ENCODE measurements around the gene C2CD4A.

Gene C2CD4A

DNA sequence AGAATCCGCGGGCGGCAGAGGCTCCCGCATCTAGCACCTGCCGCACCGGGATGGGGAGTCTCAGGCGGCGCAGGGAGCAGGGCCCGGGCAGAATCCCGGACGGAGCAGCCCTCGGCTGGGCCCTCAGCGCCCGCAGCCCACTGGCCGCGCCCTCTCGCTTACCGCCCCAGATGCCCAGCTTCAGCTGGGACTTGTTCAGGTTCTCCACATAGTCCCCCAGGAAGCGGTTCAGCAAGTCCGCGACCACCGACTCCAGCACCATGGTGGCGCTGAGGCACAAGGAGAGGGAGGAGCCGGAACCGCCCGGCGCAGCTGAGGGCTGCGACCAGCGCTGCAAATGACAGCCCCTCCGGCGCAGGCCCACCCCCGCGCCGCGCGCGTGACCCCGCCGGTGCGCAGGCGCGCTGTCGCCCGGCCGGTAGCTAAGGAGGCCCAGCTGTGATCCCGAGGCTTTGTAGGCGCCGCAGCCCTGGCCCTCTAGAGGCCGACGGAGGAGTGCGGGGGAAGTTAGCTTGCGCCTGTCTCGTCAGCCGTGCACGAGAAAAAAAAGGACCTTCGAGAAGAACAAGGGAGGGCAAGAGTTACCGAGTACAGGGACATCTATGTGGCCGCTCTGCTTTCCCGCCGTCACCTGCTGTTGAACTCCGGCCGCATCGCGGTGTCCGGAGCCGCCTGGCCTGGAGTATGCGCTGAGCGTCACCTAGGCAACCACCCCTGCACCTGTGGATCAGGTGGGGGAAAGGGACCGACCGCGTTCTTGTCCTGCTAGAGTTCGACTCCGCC lies 6.5 kb upstream of the C2CD4A start, which contains the start of gene VPS13C:
Gene VPS13C, minus strand, starts transcription at position 335 of the 783 bp plus-strand sequence. Its CDS starts 73 bp downstream, at position 262.
- peak; percentile 71 for DNase-seq (ENCODE audit: low read depth)

DNA sequence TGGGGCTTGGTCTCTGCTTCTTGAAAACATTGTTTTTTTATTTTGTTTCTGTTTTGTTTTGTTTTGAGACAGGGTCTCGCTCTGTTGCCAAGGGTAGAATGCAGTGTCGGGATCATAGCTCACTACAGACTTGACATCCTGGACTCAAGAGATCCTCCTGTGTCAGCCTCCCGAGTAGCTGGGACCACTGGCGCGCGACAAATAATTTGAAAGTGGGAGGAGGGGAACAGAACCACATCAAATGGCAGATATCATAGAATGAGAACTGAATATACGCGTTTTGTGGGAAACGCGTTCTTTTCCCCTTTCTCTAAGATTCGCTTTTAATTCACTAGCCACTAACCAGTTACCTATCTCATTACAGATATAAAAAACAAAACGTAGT lies 5.9 kb upstream of the C2CD4A start:
- no peak for DNase-seq (ENCODE audit: low read depth)

DNA sequence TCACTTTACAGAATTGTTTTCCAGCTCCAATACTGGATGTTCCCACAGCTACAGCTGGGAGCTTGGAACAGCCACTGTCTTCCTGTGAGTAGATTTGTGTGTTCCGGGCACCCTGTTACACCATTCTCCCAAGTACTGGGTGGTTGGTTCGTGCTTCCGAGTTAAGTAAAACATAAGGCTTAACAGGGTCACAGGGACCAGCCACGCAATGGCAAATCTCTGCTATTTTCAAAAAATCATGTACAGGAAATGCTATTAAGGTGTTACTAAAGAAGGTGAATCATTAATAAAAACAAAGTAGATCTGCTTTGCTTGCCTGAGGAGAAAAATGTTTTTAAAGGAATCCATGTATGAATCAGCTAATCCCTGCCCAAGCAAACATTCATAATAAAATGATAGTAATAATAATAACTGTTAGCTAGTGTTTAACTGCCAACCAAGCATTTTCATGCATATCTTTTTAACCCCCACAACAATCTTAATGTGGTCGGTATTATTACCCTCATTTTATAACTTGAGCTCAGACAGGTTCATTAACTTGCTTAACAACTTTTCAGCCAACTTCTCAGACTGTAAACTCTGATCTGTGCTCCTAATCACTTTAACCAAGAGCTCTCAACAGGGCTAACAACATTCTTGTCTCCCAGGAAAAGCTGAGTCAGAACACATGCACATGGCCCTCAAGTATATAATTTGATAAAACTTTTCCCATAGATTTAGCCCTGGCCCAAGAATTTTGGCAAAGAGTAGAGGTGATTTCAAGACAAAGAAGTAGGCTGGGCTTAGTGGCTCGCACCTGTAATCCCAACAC lies 2.7 kb upstream of the C2CD4A start:
- no peak for DNase-seq (ENCODE audit: low read depth)

DNA sequence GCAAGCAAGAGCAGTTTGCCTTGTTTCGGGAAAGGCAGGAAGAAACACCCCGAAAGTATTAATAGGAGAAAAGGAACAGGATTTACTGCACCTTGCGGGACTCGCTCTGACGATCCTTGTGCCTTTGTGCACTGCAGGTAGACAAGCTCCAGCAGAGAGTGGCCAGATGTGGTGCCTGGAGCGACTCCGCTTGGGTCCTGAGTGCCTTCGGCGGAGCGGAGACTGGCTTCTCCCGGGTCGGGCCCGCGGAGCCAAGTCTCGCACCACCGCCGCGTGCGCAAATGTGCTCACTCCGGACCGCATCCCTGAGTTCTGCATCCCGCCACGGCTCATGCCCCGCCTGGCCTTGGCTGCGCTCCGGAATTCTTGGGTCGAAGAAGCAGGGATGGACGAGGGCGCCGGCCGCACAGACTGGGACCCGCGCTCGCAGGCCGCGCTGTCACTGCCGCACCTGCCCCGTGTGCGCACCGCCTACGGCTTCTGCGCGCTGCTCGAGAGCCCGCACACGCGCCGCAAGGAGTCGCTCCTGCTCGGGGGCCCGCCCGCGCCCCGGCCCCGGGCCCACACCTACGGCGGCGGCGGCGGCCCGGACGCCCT lies 769 bp downstream of the C2CD4A start:
- DNase-seq (ENCODE audit: low read depth): no peak

DNA sequence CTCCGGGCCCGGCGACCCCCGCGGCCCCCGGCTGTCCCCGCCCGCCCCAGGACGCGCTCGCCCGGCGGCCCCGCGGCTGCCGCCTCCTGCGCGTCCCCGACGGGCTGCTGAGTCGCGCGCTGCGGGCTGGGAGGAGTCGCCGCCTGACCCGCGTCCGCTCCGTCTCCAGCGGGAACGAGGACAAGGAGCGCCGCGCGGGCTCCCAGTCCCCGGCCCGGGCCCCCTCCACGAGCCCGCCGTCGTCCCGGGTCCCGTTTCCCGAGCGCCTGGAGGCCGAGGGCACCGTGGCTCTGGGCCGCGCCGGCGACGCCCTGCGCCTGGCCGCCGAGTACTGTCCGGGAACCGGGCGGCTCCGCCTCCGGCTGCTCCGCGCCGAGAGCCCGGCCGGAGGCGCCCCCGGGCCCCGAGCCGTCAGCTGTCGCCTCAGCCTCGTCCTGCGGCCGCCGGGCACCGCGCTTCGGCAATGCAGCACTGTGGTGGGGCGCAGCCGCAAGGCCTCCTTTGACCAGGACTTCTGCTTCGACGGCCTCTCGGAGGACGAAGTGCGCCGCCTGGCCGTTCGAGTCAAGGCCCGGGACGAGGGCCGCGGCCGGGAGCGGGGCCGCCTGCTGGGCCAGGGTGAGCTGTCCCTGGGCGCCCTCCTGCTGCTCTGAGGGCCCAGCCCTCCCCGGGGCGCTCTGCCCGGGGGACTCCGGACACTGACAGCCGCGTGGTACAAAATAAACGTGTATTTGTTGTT lies 1.5 kb downstream of the C2CD4A start:
- DNase-seq (ENCODE audit: low read depth): no peak

DNA sequence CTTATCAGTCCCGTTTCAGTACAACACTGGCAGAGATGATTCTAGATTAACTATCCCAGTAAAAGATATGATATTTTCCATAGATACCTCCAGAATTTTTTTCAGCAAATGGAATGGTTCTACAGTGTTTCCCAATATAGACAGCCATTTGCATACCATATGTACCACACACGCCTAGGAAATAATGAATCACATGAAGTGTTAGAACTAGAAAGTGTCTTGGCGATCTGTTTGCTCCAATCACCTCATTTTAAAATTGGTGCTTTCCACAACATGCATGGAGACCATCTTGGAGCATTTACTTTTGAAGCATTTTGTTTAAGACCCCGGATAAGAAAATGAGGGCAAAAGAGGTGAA lies 2.0 kb downstream of the C2CD4A start:
- no peak for DNase-seq (ENCODE audit: low read depth)

DNA sequence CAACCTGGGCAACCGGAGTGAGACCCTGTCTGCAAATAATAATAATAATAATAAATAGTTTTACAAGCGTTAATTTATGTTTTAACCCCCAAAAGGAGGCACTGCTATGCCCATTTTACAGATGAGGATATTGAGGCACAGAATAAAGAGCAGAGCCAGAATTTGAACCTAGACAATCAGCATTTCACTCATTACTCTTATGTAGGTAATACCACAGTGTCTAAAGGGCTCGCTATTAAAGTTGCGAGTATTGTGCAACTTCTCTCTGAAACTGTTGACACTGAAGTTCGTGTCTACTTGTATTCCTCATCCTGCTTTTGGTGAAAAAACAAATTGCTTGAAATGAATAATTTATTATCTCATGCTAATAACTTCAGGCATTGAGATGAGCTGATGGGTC lies 2.8 kb downstream of the C2CD4A start:
- no peak for DNase-seq (ENCODE audit: low read depth)

DNA sequence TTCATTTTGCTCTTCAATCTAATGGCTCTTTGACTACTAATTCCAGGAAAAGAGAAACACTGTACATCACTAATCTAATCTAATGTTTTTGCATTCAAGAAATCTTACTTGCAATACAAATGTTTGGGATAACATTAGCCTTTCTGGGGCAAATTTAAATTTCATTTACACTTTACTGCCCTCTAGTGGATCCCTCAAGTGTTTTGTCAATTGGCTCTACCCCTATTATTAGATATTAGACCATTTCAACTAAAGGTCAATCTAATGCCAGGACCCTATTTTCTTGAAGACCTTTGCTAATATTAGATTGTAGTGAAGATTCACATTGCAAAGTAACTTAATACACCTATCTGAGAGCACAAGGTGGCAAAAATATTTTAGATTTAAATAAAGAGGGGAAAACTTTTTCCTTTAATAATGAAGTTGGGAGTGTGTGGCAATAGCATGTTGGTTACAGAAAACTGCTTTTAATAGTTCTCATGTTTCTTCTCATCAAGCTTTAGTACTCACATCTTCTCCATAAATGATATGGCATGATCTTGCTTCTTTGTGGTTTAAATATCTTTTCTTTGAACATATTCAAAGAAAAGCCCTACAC lies 5.0 kb downstream of the C2CD4A start:
- no peak for DNase-seq (ENCODE audit: low read depth)

DNA sequence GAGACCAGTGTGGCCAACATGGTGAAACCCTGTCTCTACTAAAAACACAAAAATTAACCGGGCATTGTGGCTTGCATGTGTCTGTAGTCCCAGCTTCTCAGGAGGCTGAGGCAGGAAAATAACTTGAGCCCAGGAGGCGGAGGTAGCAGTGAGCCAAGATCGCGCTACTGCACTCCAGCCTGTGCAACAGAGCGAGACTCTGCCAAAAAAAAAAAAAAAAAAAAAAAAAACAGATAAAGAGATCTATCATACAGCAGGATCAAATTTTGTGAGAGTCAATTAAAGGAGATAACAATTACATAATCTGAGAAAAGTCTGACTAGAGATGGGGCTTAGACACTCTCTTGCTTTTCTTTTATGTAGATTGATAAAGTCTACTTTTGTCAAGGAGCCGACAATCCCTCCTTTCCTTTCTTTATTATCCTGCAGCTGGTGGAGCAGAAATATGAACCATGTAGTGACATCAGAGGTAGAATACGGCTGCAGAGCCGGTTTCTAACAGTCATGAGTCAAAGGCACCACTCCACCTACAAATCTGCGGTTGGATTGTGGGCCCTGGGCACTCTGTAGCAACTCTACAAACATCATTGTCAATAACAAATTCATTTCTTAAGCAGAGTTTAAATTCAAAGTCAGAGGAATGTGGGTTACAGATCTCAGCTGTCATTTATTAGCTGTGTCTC lies 9.0 kb downstream of the C2CD4A start:
- no peak for DNase-seq (ENCODE audit: low read depth)

DNA sequence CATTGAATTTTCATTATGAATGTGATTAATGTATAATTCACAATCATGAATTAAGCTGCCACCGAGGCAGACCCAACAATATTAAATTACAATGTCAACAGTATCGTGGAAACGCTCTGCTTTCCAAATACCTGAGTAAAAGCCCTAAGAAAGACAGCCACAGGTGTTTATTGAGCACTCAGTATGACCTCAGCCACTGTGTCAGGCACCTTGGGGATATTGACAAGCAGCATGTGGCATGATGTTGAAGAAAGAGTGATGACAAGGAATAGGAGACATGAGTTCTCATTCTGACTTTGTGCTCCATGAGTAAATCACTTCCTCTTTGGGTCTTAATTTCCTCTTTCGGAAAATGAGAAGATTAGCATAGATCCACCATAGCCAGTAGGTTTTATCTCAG lies 12.8 kb downstream of the C2CD4A start:
- DNase-seq (ENCODE audit: low read depth): no peak

DNA sequence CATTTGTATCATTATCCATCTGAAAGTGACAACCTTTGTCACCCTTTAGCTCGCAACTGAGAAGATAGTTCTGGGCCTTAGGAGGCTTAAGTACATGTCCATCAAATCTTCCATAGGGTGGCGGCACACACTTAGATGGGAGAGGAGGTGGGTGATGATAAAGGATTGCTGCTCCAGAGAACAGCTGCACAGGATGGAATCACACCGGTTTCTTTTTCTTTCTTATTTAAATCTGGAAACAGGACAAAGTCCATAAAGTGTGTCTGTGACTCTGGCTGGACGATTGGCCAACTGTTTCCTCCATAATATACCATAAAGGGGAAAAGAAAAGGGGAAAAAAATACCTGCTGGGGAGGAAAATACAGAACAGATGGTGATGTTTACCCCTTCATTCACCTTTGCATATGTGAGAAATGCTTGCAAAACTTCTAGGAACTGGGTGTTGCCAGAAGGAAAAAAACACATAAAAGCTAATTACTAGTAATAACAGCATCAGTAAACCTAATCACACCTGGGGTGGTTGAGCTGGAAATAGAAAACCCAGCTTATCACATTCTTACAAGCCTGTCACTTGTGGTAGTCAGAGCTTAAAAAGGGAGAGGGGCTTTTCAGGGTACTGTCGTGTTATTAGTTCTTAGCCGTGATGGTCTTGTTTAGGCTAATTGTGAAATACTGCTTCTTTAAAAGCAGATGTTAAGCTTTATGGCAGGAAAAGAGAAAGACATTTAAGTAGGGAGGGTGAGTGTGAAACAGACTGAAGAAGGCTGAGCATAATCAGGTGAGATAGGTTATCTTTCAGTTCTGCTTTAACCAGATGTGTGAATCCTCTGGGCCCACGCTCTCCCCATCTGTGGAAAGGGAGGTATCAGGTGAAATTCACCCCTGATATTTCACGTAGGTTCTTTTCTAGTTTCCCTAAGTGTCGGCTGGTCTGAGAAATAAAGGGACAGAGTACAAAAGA lies 16.7 kb downstream of the C2CD4A start:
- no peak for DNase-seq (ENCODE audit: low read depth)

DNA sequence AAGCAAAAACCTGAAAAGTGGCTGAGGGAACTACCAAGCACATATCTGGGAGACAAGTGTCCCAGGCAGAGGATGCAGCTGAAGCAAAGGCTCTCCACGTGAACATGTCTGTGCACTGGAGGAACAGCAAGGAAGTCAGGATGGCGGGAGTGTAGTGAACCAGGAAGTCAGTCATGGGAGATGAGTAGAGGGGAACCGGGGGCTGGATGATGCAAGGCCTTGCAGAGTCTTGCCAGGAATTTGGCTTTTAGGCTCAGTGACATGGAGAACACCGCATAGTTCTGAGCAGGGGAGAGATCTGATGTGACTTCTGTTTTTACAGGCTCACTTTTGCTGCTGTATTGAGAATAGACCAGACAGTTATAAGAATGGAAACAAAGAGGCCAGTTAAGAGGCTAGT lies 19.0 kb downstream of the C2CD4A start:
- no peak for DNase-seq (ENCODE audit: low read depth)

DNA sequence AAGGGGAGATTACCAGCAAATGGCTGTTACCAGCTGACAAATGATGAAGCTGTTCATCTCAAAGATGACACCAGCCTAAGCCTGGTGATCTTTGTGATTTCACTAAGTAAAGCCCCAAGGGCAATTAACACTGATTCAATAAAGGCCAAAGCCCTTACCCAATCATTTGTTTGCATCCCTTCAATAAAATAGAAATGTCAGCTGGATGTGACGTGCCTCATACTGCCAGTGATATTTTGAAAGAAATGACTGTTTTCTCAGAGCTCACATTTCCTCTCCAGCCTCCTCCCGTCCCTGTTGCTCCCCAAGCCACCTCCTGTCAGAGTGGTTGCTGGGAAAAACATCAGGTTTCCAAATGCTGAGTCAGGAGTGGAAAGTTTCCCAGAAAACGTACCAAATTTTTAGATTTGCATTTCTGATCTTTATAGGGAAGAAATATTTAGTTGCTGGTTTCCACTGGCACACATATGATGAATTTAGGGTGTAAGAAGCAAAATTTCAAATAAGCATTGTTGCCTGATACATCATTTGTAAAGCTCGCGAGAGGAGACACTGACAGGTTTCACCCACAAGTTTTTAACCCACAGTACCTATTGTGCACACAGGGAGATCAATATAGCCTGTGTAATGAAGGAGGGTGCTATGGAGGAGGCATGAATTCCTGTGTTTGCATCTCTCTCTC lies 21.0 kb downstream of the C2CD4A start:
- no peak for DNase-seq (ENCODE audit: low read depth)

DNA sequence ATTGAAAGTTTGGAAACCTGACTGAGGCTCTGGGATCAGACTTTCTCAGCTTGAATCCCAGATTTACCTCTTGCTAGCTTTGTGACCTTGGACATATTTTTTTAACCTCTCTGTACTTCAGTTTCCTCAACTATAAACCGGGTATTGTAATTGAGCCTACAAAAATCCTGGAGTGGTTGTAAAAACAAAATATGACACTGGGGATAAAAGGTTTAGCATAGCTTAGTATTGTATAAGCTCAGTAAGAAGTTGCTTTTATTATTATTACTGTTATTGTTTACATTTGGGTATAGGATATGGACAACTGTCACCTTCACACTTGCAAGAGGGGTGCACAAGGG lies 21.5 kb downstream of the C2CD4A start:
- no peak for DNase-seq (ENCODE audit: low read depth)

DNA sequence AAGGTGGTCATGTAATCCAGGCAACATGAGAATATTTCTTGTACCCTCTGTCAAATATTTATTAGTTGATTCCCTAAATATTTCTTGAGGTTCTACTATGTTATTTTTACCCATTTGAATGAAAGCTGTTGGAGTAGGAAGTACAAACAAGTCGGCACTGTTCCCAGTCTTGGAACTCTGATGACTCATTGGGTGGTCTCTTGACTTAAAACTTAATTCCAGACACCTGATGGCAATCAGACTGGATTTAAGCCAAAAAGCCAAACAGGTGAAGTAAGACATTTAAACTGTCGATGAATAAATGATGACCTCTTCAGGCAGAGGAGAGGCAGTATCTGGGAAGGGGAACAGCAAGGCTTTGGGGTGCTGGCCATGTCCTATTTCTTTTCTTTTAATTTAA lies 22.8 kb downstream of the C2CD4A start:
- DNase-seq (ENCODE audit: low read depth): no peak

DNA sequence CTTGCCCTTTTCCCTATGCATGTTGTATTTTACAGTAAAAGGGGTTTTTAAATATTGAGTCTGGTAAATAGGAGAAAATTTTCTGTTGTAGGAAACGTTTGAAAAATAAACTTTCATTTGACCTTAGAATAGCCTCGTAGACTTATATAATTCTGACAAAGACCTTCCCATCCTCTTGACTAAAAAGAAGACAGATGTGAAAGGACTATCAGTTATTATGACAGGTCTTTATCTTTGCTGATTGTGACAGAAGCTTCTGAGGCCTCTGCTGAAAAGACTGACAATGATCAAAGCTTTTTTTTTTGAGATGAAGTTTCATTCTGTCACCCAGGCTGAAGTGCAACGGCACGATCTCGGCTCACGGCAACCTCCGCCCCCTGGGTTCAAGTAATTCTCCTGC lies 24.2 kb downstream of the C2CD4A start:
- no peak for DNase-seq (ENCODE audit: low read depth)

DNA sequence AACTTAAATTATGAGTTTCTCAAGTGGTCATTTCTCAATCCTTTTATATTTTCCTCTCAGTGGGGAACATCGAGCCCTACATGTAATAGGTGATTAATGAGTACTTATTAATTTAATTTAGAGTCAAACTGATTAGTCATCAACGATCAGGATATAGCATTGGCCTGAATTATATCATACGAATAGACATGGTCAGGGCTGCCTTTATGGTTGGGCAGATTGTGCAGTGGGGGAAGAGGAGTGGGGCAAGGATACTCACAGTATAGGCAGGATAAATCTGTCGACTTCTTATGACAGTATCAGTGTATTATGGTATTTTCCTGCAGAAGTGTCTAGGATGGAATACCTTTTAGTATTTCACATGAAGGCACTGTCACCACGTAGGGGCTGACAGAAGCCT lies 27.0 kb downstream of the C2CD4A start:
- no peak for DNase-seq (ENCODE audit: low read depth)

DNA sequence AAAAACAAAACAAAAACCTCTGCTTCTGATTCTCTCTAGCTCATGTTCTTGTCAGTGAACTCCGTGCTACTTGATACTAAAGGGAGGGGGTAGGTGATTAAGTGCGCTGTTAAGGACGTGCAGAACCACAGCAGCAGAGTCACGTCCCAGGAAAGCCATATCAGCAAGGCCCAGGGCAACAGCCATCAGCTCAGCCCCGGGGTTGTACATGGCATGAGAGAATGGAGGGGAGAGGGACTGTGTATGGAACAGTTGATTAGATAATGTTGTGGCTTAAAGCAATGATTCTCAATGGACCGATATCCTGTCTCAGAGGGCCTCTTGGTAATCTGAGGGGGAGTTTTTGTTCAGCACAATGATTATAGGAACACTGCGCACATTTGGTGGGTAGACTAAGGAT lies 27.6 kb downstream of the C2CD4A start:
- no peak for DNase-seq (ENCODE audit: low read depth)

DNA sequence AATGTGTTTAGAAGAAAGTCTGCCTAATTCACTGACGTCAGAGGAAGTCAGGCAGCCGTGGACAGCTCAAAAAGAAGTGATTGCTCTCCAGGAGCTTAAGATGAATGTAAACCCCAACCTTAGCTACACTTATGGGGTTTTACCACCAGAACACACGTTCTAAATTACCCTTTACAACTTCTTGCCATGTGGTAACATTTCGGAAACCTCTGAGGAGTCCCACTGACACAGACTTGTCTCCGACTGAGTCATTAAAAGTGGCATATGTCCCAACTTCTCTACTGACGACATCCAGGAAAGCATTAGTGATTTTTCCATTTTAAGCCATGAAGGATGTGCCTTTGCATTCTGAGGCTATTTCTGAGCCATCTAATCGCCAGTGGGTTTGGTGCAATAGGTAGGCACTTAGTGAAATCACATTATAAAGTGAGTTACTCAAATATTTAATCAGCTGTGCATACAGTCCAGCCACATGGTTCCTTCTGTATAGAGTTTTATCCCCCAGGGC lies 32.4 kb downstream of the C2CD4A start:
- DNase-seq (ENCODE audit: low read depth): peak; percentile 66

DNA sequence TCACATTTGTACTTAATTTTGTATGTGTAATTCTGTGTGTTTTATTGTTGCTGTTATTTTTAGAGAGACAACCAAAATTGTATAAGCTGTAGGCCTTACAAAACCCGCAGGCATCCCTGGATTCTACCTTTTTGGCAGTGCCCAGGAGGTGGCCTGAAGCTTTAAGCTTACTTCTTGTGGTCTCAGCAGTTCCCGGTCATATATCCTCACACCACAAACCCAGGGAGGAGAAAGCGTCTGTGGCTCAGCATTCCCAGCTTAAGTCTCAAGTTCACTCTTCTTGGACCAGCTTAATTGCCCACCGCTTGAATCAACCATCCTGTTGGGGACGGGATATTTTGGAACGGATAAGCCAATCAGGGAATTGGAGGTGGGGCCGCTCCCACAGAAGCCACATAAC lies 36.7 kb downstream of the C2CD4A start:
- no peak for DNase-seq (ENCODE audit: low read depth)
